ENCODE results near the gene ZCWPW2.

Gene ZCWPW2

GRCh38 chr3:28348629-28349468 lies at the start of gene ZCWPW2, which contains the start of gene AZI2:
Gene ZCWPW2, plus strand, starts transcription at chr3:28348721. Its CDS starts 64,348 bp downstream, at chr3:28413069.
Gene AZI2, minus strand, starts transcription at chr3:28348824. Its CDS starts 8,207 bp downstream, at chr3:28340617.
- in situ Hi-C loops (cut with MboI; ENCODE audit: low sequenced_read_pairs): loop anchor here (25.0 kb wide), 1 partner anchor 637 kb away; the partner anchor contains the start of gene EOMES

GRCh38 chr3:28299705-28300104 lies 48.8 kb upstream of the ZCWPW2 start:
- in situ Hi-C loops (cut with MboI; ENCODE audit: low sequenced_read_pairs): no loop called here

- in situ Hi-C loops (cut with MboI; ENCODE audit: low sequenced_read_pairs): no loop called here
These were observed 48.1 kb upstream of the ZCWPW2 start for GRCh38 chr3:28300345-28300962.

GRCh38 chr3:28301688-28302087 lies 46.8 kb upstream of the ZCWPW2 start:
- in situ Hi-C loops (cut with MboI; ENCODE audit: low sequenced_read_pairs): no loop called here

- in situ Hi-C loops (cut with MboI; ENCODE audit: low sequenced_read_pairs): no loop called here
These were observed 40.3 kb upstream of the ZCWPW2 start for GRCh38 chr3:28308196-28308595.

- in situ Hi-C loops (cut with MboI; ENCODE audit: low sequenced_read_pairs): no loop called here
These were observed 32.8 kb upstream of the ZCWPW2 start for GRCh38 chr3:28315711-28316110.

- in situ Hi-C loops (cut with MboI; ENCODE audit: low sequenced_read_pairs): no loop called here
These were observed 32.3 kb upstream of the ZCWPW2 start for GRCh38 chr3:28316226-28316625.

GRCh38 chr3:28317438-28318022 lies 31.0 kb upstream of the ZCWPW2 start:
- in situ Hi-C loops (cut with MboI; ENCODE audit: low sequenced_read_pairs): no loop called here

GRCh38 chr3:28320981-28321380 lies 27.5 kb upstream of the ZCWPW2 start:
- in situ Hi-C loops (cut with MboI; ENCODE audit: low sequenced_read_pairs): no loop called here

GRCh38 chr3:28322464-28322863 lies 26.1 kb upstream of the ZCWPW2 start:
- in situ Hi-C loops (cut with MboI; ENCODE audit: low sequenced_read_pairs): no loop called here

GRCh38 chr3:28326458-28326926 lies 22.0 kb upstream of the ZCWPW2 start:
- in situ Hi-C loops (cut with MboI; ENCODE audit: low sequenced_read_pairs): loop anchor here (25.0 kb wide), 1 partner anchor 614 kb away; the partner anchor contains the start of gene EOMES

GRCh38 chr3:28328188-28329151 lies 20.1 kb upstream of the ZCWPW2 start:
- in situ Hi-C loops (cut with MboI; ENCODE audit: low sequenced_read_pairs): loop anchor here (25.0 kb wide), 1 partner anchor 616 kb away; the partner anchor contains the start of gene EOMES

GRCh38 chr3:28334552-28334951 lies 14.0 kb upstream of the ZCWPW2 start:
- in situ Hi-C loops (cut with MboI; ENCODE audit: low sequenced_read_pairs): loop anchor here (25.0 kb wide), 1 partner anchor 622 kb away; the partner anchor contains the start of gene EOMES

- in situ Hi-C loops (cut with MboI; ENCODE audit: low sequenced_read_pairs): loop anchor here (25.0 kb wide), 1 partner anchor 623 kb away; the partner anchor contains the start of gene EOMES
These were observed 13.3 kb upstream of the ZCWPW2 start for GRCh38 chr3:28335246-28335645.

GRCh38 chr3:28337230-28337629 lies 11.3 kb upstream of the ZCWPW2 start:
- in situ Hi-C loops (cut with MboI; ENCODE audit: low sequenced_read_pairs): loop anchor here (25.0 kb wide), 1 partner anchor 625 kb away; the partner anchor contains the start of gene EOMES

GRCh38 chr3:28343144-28343543 lies 5.4 kb upstream of the ZCWPW2 start:
- in situ Hi-C loops (cut with MboI; ENCODE audit: low sequenced_read_pairs): loop anchor here (25.0 kb wide), 1 partner anchor 631 kb away; the partner anchor contains the start of gene EOMES

GRCh38 chr3:28345690-28346089 lies 2.8 kb upstream of the ZCWPW2 start:
- in situ Hi-C loops (cut with MboI; ENCODE audit: low sequenced_read_pairs): loop anchor here (25.0 kb wide), 1 partner anchor 633 kb away; the partner anchor contains the start of gene EOMES

- in situ Hi-C loops (cut with MboI; ENCODE audit: low sequenced_read_pairs): loop anchor here (25.0 kb wide), 1 partner anchor 635 kb away; the partner anchor contains the start of gene EOMES
These were observed 902 bp upstream of the ZCWPW2 start for GRCh38 chr3:28347374-28348264.

- in situ Hi-C loops (cut with MboI; ENCODE audit: low sequenced_read_pairs): loop anchor here (25.0 kb wide), 1 partner anchor 636 kb away; the partner anchor contains the start of gene EOMES
These were observed 274 bp upstream of the ZCWPW2 start for GRCh38 chr3:28348265-28348628.

Measured in HL-60/S4 treated with phorbol 12-myristate 13-acetate at 8.2 ng/mL for 4 days and 3 days (cell line).